ENCODE measurements around the gene FBP1.

The FBP1 gene

DNA sequence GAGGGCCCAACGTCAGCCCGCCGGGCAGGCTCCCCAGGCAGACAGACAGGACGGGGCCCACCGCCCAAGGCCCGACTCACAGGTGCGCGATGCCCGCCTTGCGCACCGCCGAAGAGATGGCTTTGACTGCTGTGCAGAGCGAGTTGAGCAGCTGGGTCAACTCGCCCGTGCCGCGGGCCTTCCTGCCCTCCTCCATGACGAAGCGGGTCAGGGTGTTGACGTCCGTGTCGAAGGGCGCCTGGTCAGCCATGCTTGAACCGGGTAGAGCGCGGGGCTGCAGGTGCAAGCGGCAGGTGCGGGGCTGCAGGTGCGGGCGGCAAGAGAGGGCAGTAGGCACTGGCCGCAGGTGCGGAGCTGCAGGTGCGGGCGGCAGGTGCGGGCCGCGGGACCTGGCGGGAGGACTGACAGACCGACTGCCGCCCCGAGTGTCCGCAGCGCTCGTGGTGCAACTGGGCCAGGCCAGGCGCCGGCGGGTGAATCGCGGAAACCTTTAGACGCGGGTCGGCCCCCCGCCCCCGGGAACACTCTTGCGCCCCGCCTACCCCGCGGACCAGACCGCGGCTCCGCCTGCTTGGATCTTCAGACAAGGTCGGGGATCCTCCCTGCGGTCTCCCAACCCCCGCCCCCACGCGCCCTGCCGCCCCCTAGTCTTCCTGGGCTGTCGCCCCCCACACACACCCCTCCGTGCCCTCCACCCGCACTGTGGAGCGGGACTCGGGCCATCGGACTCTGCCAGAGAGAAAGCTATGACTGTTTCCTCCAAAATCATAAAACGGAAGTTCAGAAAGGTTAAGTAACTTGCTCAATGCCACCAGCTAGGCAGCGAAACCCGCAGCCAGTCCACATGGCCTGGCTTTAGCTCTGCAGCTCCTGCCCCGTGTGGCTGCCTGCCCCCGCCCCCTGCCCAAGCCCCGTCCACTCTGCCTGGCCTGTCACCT lies at the start of gene FBP1:
FBP1 (minus strand) TSS at position 458 of the 938 bp plus-strand sequence; CDS start at position 250, 208 bp downstream.
- TF ChIP-seq GATA2 (IDR thresholded peaks at IDR 0.05; ENCODE audit: low read depth, low read length) (no peak), GATA3 (IDR thresholded peaks at IDR 0.05; ENCODE audit: low read depth, low read length) (no peak)

DNA sequence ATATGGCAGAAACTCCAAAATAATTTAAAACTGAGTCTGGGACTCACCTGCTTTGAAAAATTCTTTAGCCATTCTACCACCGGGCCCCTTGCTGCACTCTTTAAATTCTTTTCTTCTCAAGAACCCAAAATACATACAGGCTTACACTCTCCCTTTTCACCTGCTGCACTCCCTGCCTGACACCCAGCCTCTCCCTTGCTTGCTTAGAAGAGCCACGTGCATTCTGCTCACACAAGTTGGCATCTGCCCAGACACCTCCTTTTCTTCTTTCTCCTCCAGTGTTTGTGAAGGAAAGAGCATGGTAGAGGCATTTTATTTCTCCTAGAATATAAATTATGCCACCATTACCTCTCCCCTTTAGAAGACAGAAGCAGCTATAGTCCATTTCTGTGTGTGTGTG lies 48.1 kb upstream of the FBP1 start:
- no peak for TF ChIP-seq GATA2 (IDR thresholded peaks at IDR 0.05; ENCODE audit: low read depth, low read length)
- no peak for TF ChIP-seq GATA3 (IDR thresholded peaks at IDR 0.05; ENCODE audit: low read depth, low read length)

DNA sequence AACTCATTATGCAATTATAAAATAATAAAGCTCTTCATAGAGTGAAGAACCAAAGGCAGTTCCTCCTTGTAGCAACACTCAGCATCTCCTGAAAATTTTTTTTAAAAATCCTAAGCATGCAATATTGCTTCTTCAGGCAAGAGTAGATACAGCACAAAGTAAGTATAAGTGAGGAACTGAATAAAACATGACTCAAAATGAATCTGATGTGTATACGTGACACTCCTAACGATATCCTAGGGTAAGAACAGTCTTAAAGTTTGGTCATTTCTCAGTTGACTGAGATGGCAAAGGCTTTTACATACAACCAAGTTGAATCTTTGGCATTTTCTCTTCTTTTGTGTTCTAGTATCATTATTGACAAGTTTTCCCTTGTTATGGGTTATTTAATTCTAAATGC lies 46.0 kb upstream of the FBP1 start:
- no peak for TF ChIP-seq GATA3 (IDR thresholded peaks at IDR 0.05; ENCODE audit: low read depth, low read length)
- no peak for TF ChIP-seq GATA2 (IDR thresholded peaks at IDR 0.05; ENCODE audit: low read depth, low read length)

DNA sequence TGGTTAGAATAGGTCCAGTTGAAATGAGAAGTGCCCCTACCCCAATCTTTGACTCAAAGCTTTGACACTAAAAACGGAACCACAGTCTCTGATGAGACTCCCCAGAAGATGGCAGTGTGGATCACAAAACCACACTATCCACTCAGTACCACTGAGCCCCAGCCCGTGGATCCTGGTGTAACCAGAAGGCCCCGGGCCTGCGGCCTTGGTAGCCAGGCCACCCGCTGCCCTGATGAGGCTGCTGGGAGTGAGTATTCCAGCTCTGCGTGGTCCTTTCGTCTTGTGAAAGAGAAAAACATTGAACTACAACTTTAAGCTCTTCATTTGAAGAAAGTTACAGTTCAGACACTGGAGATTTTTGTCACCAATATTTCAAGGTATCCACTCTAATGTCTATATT lies 42.2 kb upstream of the FBP1 start:
- TF ChIP-seq GATA3 (IDR thresholded peaks at IDR 0.05; ENCODE audit: low read depth, low read length) (no peak), GATA2 (IDR thresholded peaks at IDR 0.05; ENCODE audit: low read depth, low read length) (no peak)

DNA sequence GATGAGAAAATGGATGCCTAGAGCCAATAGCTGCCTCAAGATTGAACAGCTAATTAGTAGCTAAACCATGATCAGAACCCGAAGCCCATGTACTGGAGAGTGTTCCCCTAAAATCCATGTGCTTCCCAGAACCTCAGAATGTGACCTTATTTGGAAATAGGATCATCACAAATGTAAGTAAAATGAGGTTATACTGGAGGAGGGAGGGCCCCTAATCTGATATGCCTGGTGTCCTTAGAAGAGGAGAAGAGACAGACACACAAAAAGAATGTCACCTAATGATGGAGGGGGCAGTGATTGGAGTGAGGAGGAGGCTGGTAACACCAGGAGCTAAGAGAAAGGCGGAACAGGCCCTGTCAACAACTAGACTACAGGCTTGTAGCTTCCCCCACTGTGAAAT lies 41.3 kb upstream of the FBP1 start:
- TF ChIP-seq GATA3 (IDR thresholded peaks at IDR 0.05; ENCODE audit: low read depth, low read length) (no peak), GATA2 (IDR thresholded peaks at IDR 0.05; ENCODE audit: low read depth, low read length) (no peak)

DNA sequence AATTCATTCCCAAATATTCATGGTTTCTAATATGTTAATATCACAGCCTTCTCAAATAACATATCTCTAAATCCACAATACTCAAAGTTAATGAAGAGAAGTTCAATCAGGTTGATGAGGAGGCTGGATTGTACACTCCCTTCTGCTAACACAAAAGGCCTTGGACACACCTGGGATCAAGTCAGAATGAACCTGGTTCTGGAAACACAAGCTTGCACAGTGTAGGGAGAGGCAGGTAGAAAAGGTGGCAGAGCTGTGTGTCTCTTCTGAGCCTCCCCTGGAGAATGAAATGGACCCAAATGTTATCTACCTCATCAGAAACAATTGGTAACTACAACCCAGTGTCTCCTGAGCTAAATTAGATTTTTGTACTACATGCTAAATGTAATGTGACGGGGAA lies 40.7 kb upstream of the FBP1 start:
- TF ChIP-seq GATA3 (IDR thresholded peaks at IDR 0.05; ENCODE audit: low read depth, low read length) (no peak), GATA2 (IDR thresholded peaks at IDR 0.05; ENCODE audit: low read depth, low read length) (no peak)

DNA sequence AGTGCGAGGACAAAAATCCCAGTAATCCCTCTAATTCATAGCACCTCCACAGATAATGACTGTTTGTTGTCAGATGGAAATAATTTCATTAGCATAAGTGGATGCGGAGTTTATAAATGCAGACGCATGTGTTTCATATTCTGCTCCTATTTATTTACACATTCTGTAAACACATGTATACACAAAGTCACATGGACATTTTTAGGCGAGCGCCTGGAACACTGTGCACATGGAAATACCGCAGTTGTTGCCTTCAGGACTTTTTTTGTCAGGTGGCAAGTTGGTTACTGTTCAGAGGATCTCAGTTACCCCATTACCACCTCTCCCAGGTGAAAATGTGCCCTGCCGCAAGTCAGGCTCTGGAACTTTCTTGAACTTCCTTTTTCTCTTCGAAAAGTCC lies 40.3 kb upstream of the FBP1 start:
- no peak for TF ChIP-seq GATA3 (IDR thresholded peaks at IDR 0.05; ENCODE audit: low read depth, low read length)
- no peak for TF ChIP-seq GATA2 (IDR thresholded peaks at IDR 0.05; ENCODE audit: low read depth, low read length)

DNA sequence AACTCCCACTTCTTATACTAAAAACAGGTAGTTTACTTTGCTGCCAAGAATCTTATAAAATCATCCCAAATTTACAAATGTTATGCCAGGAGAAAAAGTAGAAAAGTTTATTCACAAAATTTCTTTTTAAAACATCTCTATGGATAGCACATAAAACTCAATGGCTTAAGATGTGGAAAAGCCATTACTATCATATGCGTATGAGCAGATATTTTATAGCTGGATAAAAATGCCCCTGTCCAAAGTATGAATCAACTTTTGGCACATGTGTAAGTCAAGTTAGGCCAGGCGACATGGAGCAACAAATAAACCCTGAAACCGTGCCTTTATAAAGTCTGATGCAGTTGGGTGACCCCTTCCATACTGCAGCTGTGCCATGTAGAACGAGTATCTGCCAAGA lies 38.6 kb upstream of the FBP1 start:
- TF ChIP-seq GATA2 (IDR thresholded peaks at IDR 0.05; ENCODE audit: low read depth, low read length), result no peak

DNA sequence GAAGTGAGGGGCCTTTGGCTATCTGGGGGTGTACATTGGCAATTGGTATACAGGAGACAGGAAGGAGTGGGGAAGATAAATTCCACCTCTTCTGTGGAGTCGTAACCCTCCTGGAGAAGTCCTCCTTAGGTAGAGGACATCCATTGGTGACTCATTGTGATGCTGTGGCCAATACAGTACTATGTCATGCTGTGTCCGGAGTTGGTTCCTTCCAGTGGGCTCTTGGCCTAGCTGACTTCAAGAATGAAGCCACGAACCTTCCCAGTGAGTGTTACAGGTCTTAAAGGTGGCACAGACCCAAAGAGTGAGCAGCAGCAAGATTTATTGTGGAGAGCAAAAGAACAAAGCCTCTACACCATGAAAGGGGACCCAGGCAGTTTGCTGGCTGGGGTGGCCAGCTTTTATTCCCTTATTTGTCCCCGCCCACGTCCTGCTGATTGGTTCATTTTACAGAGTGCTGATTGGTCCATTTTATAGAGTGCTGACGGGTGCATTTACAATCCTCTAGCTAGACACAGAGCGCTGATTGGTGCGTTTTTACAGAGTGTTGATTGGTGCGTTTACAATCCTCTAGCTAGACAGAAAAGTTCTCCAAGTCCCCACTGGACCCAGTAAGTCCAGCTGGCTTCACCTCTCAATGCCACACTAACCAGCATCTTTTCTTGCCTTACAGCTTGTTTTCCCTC lies 37.3 kb upstream of the FBP1 start:
- TF ChIP-seq GATA3 (IDR thresholded peaks at IDR 0.05; ENCODE audit: low read depth, low read length), result no peak
- no peak for TF ChIP-seq GATA2 (IDR thresholded peaks at IDR 0.05; ENCODE audit: low read depth, low read length)

DNA sequence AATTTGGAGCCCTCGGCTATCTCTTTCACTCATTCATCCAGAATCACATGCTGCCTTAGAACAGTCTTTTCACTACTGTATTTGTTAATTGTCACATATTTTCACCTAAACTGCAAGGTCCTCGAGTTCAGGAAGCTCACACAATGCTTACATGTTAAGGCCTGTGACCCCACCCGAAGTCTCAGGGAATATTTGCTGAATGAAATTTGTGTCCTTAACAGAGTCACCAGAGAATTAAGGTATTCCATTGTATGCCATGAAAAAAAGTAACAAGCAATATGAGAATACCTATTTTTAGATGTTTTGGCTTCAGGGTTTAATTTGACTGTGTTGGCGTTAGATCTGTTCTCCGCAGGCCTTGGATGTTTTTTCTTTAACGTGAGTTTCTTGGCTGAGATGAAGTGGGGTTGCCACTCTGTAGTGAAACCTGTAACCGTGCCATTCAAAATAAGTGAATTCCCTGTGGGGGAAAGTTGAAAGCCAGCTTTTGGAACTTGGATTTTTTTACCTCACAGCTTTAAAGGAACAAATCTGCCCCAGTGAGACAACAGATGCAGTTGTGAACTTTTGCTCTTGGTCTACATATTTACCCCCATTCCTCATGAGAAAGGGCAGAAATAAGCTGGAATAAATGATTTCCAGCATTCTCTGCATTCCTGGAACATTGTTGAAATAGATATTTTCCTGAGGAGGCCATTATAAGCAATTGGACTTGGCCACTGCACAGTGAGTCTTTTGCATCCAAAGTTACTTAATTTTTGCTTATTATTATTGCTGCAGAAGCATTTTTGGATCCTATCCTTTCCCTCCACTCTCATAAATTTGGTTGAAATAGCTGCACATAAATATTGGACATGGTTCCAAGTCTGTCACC lies 35.9 kb upstream of the FBP1 start:
- TF ChIP-seq GATA3 (IDR thresholded peaks at IDR 0.05; ENCODE audit: low read depth, low read length) (no peak), GATA2 (IDR thresholded peaks at IDR 0.05; ENCODE audit: low read depth, low read length) (no peak)

DNA sequence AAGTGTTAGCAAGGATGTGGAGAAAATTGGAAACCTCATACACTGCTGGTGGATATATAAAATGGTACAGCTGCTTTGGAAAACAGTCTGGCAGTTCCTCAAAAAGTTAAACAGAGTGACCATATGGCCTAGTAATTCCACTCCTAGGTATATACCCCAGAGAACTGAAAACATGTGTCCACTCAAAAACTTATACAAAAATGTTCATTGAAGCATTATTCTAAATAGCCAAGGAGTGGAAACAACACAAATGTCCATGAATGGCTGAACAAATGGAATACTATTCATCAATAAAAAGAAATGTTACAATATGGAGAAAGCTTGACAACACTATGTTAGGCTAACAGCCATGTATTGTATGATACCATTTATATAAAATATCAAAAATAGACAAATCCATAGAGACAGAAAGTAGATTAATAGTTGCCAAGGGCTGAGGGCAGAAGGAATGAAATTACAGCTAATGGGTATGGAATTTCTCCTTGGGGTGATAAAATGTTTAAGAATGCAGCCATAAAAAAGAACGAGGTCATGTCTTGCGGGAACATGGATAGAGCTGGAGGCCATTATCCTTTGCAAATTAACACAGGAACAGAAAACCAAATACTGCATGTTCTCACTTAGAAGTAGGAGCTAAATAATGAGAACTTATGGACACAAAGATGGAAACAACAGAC lies 33.6 kb upstream of the FBP1 start:
- TF ChIP-seq GATA2 (IDR thresholded peaks at IDR 0.05; ENCODE audit: low read depth, low read length), result no peak
- TF ChIP-seq GATA3 (IDR thresholded peaks at IDR 0.05; ENCODE audit: low read depth, low read length), result no peak

DNA sequence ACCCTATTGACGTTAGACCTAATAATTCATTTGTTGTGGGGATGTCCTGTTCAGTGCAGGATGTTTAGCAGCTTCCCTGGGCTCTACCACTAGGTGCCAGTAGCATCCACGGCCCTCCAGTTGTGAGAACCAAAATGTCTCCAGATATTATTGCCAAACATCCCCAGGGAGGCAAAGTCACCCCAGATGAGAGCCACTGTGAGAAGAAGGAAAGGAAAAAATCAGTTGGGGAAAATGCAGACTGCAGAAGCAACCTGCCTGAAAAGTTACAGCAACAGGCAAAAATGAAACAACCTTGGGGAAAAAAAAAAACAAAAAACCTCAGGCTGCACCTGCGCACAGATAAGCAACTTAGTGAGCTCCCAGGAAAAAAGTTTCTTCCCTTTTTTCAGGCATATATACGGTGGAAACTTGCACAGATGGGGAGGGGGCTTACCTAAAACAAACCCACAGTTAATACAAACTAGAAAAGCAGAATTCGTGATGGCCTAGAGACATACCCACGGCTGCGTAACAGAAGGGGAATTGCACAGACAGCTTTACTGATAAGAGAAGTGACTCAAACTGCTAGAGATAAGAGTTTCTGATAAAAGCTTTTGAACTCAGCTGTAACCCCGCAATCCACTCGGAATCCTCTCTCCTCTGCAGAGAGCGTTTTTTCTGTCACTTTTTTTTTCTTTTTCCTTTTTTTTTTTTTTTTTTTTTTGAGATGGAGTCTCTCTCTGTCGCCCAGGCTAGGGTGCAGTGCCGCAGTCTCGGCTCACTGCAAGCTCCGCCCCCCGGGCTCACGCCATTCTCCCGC lies 29.8 kb upstream of the FBP1 start:
- TF ChIP-seq GATA2 (IDR thresholded peaks at IDR 0.05; ENCODE audit: low read depth, low read length) (peak; percentile 93), GATA3 (IDR thresholded peaks at IDR 0.05; ENCODE audit: low read depth, low read length) (peak; percentile 73)

DNA sequence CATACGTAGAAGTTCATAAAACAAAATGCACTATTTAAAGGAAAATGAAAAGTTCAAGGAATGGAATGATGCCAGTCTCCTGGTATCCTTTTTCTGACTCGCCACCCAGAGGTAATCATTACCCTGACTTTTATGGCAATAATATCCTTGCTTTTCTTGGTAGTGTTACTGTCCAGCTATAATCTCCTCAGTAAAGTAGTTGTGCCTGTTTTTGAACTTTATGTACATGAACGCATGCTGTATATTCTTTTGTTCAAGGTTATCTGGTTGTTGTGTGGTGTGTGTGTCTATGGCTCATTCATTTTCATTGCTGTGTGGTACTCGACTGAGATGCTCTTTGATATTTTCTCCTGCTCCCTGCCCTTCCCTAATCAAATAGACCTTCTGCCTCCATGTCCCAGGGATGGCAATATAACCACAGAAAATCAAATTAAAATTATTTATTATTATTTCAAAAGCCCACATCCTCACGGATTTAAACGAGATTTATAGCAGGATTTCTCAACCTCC lies 29.2 kb upstream of the FBP1 start:
- TF ChIP-seq GATA2 (IDR thresholded peaks at IDR 0.05; ENCODE audit: low read depth, low read length), result no peak
- no peak for TF ChIP-seq GATA3 (IDR thresholded peaks at IDR 0.05; ENCODE audit: low read depth, low read length)
